Activated naive CD4-positive, alpha-beta T cell treated with anti-CD3 and anti-CD28 coated beads, Interleukin-2, amount 50 U/mL, for 24 hours (primary cell): ENCODE results near the gene ZNF3.

Source experiments
- H3K27ac Mint-ChIP-seq: one replicate; pipeline ENCODE4 v1.8.0; 2021; ENCODE audit warnings: mild to moderate bottlenecking, mixed read lengths
- H3K27me3 Mint-ChIP-seq: one replicate; pipeline ENCODE4 v1.8.0; 2021; ENCODE audit warnings: mixed read lengths
- H3K36me3 Mint-ChIP-seq: one replicate; pipeline ENCODE4 v1.8.0; 2021; ENCODE audit warnings: mixed read lengths
- H3K4me1 Mint-ChIP-seq: one replicate; pipeline ENCODE4 v1.8.0; 2021; ENCODE audit warnings: mixed read lengths
- H3K4me3 Mint-ChIP-seq: one replicate; pipeline ENCODE4 v1.8.0; 2021; ENCODE audit warnings: mild to moderate bottlenecking, mixed read lengths
- H3K9me3 Mint-ChIP-seq: one replicate; pipeline ENCODE4 v1.8.0; 2021; ENCODE audit warnings: mixed read lengths

ZNF3 gene

GRCh38 chr7:100057006-100057405 lies 24.5 kb downstream of the ZNF3 start:
- Mint-ChIP-seq H3K4me1 (no peaks in the 10 kb centered on the region), H3K9me3 (no peaks in the 10 kb centered on the region), H3K27me3 (no peaks in the 10 kb centered on the region), H3K27ac (no peak overlapping the region), H3K4me3 (no peak overlapping the region), H3K36me3 (peaks cover 7% of the 10 kb centered on the region)

GRCh38 chr7:100053215-100053614 lies 28.3 kb downstream of the ZNF3 start:
- Mint-ChIP-seq H3K4me3 (no peak overlapping the region), H3K36me3 (peaks cover 2% of the 10 kb centered on the region), H3K27ac (no peak overlapping the region), H3K27me3 (no peaks in the 10 kb centered on the region), H3K9me3 (no peaks in the 10 kb centered on the region), H3K4me1 (peaks cover 13% of the 10 kb centered on the region)

DNA sequence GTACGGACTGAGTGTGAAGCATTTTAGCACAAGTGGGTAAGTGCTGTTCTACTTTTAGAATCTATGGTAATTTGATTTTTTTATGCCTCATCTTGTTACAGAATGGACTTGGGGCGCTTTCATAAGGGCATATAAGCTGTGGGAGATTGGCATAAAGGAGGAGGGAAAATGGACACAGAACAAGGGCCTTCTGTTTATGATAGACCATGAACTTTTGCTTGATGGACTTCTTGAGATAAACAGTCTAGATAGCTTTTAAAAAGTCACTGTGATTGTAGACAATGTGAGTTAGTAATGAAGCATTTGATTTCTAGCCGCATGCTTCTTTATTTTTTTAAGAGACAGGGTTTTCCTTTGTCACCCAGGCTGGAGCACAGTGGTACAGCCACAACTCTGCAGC lies 29.9 kb downstream of the ZNF3 start:
- no peaks in the 10 kb centered on the region for H3K27me3 Mint-ChIP-seq
- H3K4me3 Mint-ChIP-seq = peak overlapping the region; percentile 49
- H3K27ac Mint-ChIP-seq = peak overlapping the region; percentile 30

GRCh38 chr7:100049441-100050291 lies 31.9 kb downstream of the ZNF3 start, which contains the start of gene ZSCAN21:
Gene ZSCAN21 (plus strand): TSS chr7:100049774. CDS start chr7:100057007, 7,233 bp downstream.
- peaks cover 15% of the 10 kb centered on the region for H3K4me1 Mint-ChIP-seq
- no peaks in the 10 kb centered on the region for H3K9me3 Mint-ChIP-seq
- no peaks in the 10 kb centered on the region for H3K27me3 Mint-ChIP-seq
- H3K4me3 Mint-ChIP-seq = peak within 1 kb of the TSS; percentile 93
- no peaks in the 10 kb centered on the region for H3K36me3 Mint-ChIP-seq
- peak within 1 kb of the TSS; percentile 92 for H3K27ac Mint-ChIP-seq

More for the DNA sequence above, 29.9 kb downstream of the ZNF3 start:
- H3K9me3 Mint-ChIP-seq = no peaks in the 10 kb centered on the region
- H3K4me1 Mint-ChIP-seq = peaks cover 13% of the 10 kb centered on the region
- H3K36me3 Mint-ChIP-seq = no peaks in the 10 kb centered on the region

GRCh38 chr7:100048680-100049079 lies 32.8 kb downstream of the ZNF3 start:
- Mint-ChIP-seq H3K9me3 (no peaks in the 10 kb centered on the region), H3K27ac (peak overlapping the region; percentile 79), H3K27me3 (no peaks in the 10 kb centered on the region), H3K4me3 (peak overlapping the region; percentile 73), H3K36me3 (no peaks in the 10 kb centered on the region), H3K4me1 (peaks cover 16% of the 10 kb centered on the region)

DNA sequence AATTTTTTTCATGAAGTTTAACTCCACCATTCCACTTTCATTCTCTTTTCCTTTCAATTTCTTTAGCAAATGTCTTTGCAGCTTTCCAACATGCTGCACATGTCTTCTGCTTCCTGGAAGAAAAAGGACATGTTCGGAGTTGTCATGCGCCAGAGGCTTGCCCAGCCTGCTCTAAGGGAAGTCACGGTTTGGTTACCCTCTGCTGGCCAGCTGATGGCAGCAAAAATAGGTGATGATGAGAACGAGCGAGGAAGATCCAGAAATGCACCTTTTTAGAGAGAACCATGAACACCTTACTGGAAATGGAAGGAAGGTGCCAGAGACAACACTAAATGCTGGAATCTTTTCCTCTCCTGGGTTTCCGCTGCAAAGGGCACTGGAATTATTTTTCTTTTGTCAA lies 36.8 kb downstream of the ZNF3 start:
- H3K27ac Mint-ChIP-seq = no peak overlapping the region
- H3K4me3 Mint-ChIP-seq = no peak overlapping the region
- H3K27me3 Mint-ChIP-seq = no peaks in the 10 kb centered on the region
- H3K4me1 Mint-ChIP-seq = peaks cover 27% of the 10 kb centered on the region
- H3K36me3 Mint-ChIP-seq = no peaks in the 10 kb centered on the region
- H3K9me3 Mint-ChIP-seq = no peaks in the 10 kb centered on the region

GRCh38 chr7:100040575-100040974 lies 40.9 kb downstream of the ZNF3 start:
- peak overlapping the region; percentile 86 for H3K27ac Mint-ChIP-seq
- H3K27me3 Mint-ChIP-seq = no peaks in the 10 kb centered on the region

DNA sequence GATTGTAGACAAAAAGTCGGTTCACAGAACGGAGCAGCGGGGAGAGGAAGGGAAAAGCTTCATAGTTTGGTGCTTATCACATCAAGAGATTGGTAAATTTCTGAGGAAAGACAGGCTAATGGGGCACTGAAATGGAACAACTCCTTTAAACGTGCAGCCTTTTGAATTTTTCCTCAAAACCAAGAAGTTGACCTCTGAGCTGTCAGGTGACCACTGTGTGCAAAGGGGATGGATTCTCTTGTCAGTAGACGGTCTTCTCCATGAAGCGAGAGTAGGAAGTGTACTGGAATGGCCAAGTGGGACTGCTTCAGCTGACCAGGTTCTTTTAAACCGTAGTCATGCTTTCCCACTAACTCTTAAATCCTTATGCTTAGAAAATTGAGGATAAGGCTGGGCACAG lies 43.2 kb downstream of the ZNF3 start:
- Mint-ChIP-seq H3K36me3 (peaks cover 13% of the 10 kb centered on the region), H3K9me3 (no peaks in the 10 kb centered on the region), H3K27me3 (no peaks in the 10 kb centered on the region), H3K4me3 (no peak overlapping the region), H3K4me1 (peaks cover 22% of the 10 kb centered on the region), H3K27ac (no peak overlapping the region)

More at GRCh38 chr7:100040575-100040974, 40.9 kb downstream of the ZNF3 start:
- H3K4me3 Mint-ChIP-seq = no peak overlapping the region
- H3K4me1 Mint-ChIP-seq = peaks cover 26% of the 10 kb centered on the region
- H3K36me3 Mint-ChIP-seq = peaks cover 9% of the 10 kb centered on the region
- H3K9me3 Mint-ChIP-seq = no peaks in the 10 kb centered on the region

DNA sequence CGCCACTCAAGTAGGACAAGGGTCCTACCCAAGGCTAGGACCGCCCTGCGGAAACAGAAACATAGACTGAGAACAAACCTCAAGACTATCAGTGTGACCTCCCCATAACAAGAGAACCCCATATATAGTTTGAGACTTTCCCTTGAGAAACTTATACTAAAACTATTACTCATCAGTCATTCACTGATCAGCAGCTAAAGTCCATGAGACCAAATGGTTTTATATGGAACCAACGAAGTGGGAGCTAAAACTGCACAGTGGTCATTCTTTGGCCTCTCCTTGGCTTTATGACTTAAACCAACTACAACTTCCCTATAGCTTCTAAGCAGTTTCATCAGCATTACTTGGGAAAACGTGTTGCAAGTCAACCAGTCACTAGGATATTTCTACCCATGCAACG lies 45.6 kb downstream of the ZNF3 start:
- Mint-ChIP-seq H3K36me3 (peaks cover 17% of the 10 kb centered on the region), H3K9me3 (no peaks in the 10 kb centered on the region), H3K27ac (no peak overlapping the region), H3K4me1 (peaks cover 12% of the 10 kb centered on the region), H3K27me3 (no peaks in the 10 kb centered on the region), H3K4me3 (no peak overlapping the region)

DNA sequence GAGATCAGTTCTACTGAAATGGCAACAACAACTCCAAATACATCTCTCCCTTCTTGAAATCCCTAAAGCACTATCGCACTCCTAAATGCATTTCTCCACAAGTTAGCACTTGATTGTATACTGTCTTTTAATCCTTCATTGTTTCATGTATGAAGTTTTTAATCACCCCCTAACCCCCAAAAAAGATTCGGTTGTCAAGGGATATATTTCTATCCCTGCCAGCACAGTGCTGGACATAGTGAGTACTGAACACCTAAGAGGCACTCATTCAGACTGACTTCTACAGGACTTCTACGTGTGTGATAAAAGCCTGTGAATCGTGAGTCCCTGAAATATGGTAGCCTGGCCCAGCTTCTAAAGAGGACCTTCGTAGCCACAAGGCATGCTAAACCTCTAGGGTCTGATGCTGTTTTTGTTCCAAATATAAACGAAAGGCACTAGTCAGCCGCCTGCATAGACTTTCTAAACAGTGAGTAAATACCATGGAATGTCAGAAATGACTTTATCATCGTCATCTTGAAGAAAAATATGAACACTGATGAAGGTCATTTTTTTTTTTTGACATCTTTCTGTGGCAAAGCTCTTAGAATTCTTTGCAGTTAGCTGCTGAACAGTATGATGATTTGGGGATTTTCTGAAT lies 46.5 kb downstream of the ZNF3 start:
- Mint-ChIP-seq H3K27me3 (no peaks in the 10 kb centered on the region), H3K9me3 (no peaks in the 10 kb centered on the region), H3K4me3 (no peak overlapping the region), H3K36me3 (peaks cover 24% of the 10 kb centered on the region), H3K27ac (no peak overlapping the region), H3K4me1 (peaks cover 3% of the 10 kb centered on the region)

GRCh38 chr7:100033526-100033925 lies 48.0 kb downstream of the ZNF3 start:
- Mint-ChIP-seq H3K36me3 (peaks cover 24% of the 10 kb centered on the region), H3K4me3 (no peak overlapping the region), H3K9me3 (no peaks in the 10 kb centered on the region), H3K27ac (peak overlapping the region; percentile 4), H3K27me3 (no peaks in the 10 kb centered on the region), H3K4me1 (peaks cover 3% of the 10 kb centered on the region)

- H3K36me3 Mint-ChIP-seq = peaks cover 11% of the 10 kb centered on the region
- H3K4me1 Mint-ChIP-seq = no peaks in the 10 kb centered on the region
- no peaks in the 10 kb centered on the region for H3K27me3 Mint-ChIP-seq
Observed at GRCh38 chr7:100029596-100029995, 51.9 kb downstream of the ZNF3 start.

GRCh38 chr7:100027197-100027596 lies 54.3 kb downstream of the ZNF3 start:
- no peaks in the 10 kb centered on the region for H3K4me1 Mint-ChIP-seq
- no peak overlapping the region for H3K27ac Mint-ChIP-seq
- no peaks in the 10 kb centered on the region for H3K27me3 Mint-ChIP-seq

More at GRCh38 chr7:100029596-100029995, 51.9 kb downstream of the ZNF3 start:
- Mint-ChIP-seq H3K4me3 (no peak overlapping the region), H3K27ac (no peak overlapping the region), H3K9me3 (no peaks in the 10 kb centered on the region)

GRCh38 chr7:100024020-100024619 lies 57.4 kb downstream of the ZNF3 start:
- peaks cover 23% of the 10 kb centered on the region for H3K4me1 Mint-ChIP-seq

More at GRCh38 chr7:100027197-100027596, 54.3 kb downstream of the ZNF3 start:
- Mint-ChIP-seq H3K36me3 (peaks cover 10% of the 10 kb centered on the region), H3K9me3 (no peaks in the 10 kb centered on the region), H3K4me3 (no peak overlapping the region)

GRCh38 chr7:100023526-100023925 lies 58.0 kb downstream of the ZNF3 start:
- Mint-ChIP-seq H3K27me3 (no peaks in the 10 kb centered on the region), H3K4me3 (no peak overlapping the region), H3K4me1 (peaks cover 29% of the 10 kb centered on the region), H3K27ac (no peak overlapping the region), H3K36me3 (peaks cover 8% of the 10 kb centered on the region), H3K9me3 (no peaks in the 10 kb centered on the region)

More at GRCh38 chr7:100024020-100024619, 57.4 kb downstream of the ZNF3 start:
- Mint-ChIP-seq H3K4me3 (no peak overlapping the region), H3K27me3 (no peaks in the 10 kb centered on the region), H3K9me3 (no peaks in the 10 kb centered on the region), H3K27ac (no peak overlapping the region), H3K36me3 (peaks cover 8% of the 10 kb centered on the region)

- peaks cover 10% of the 10 kb centered on the region for H3K36me3 Mint-ChIP-seq
Observed at GRCh38 chr7:100022621-100023020, 58.9 kb downstream of the ZNF3 start.

More at GRCh38 chr7:100022621-100023020, 58.9 kb downstream of the ZNF3 start:
- Mint-ChIP-seq H3K4me3 (no peak overlapping the region), H3K9me3 (no peaks in the 10 kb centered on the region), H3K27me3 (no peaks in the 10 kb centered on the region), H3K4me1 (peaks cover 38% of the 10 kb centered on the region), H3K27ac (no peak overlapping the region)
